Testis (tissue), 3 donors: ENCODE measurements around the gene ABCB6. TPM values are rescaled to one million over a fixed set of nuclear protein-coding genes. Genes with fewer than 3 reads are reported as not detected.

Experiments
- DNase-seq: peaks from one replicate; pipeline ENCODE4 v3.0.0-alpha.2; 2019
- H3K27ac ChIP-seq, 2 donors: fragments of 200-600 bp; sonication (generic); one replicate each; pipeline ENCODE4 v1.5.1; 2019
- H3K27me3 ChIP-seq: fragments of 200-600 bp; sonication (generic); one replicate; pipeline ENCODE4 v1.5.1; 2019
- H3K36me3 ChIP-seq: fragments of 200-600 bp; sonication (generic); one replicate; pipeline ENCODE4 v1.5.1; 2017; ENCODE audit warnings: low read depth; ENCODE audit errors: missing control alignments
- H3K4me1 ChIP-seq: fragments of 200-600 bp; sonication (generic); one replicate; pipeline ENCODE4 v1.5.1; 2019
- H3K4me3 ChIP-seq, 2 donors: fragments of 200-600 bp; sonication (generic); one replicate each; pipeline ENCODE4 v1.5.1; 2017 to 2019
- H3K9me3 ChIP-seq: fragments of 200-600 bp; sonication (generic); one replicate; pipeline ENCODE4 v1.5.1; 2017
- POLR2A ChIP-seq: fragments of 450-650 bp; IDR thresholded peaks from one replicate; pipeline ENCODE4 v1.6.1; 2017; ENCODE audit warnings: antibody characterized with exemption, mild to moderate bottlenecking, moderate library complexity
- WGBS, 2 donors: methylation state at CpG; one replicate each; pipeline ENCODE4 v1.1.5; 2018; 5-methylcytosine and 5-hydroxymethylcytosine counted together
- intact Hi-C: fragments of 100-400 bp; cut with DNase I; formaldehyde crosslinking; loops from one replicate; pipeline ENCODE4 v1.15.1; 2023; ENCODE audit warnings: low total_unique reads
- polyA plus RNA-seq: library from polyadenylated mRNA; stranded (reverse); fragments of 350-450 nt; fragmentation: Illumina TruSeq; extraction: RNeasy Lipid Tissue Mini Kit (QIAGEN cat#74804); gene quantifications from one replicate; pipeline ENCODE4 v1.2.3, GENCODE V29; 2014; ENCODE audit warnings: low read depth, low replicate concordance; ENCODE audit not compliant: insufficient read depth
- total RNA-seq, 2 donors: library from RNA; depleted of rRNA; stranded (reverse); fragments of >200 nt; gene quantifications; one replicate each; pipeline ENCODE4 v1.2.3, GENCODE V29; 2016
- TF ChIP-seq, protein P1 (sequence below), 3 experiments: fragments of 450-650 bp in 2 of 3; fragments of 200-600 bp in 1 of 3; sonication (generic) in 1 of 3; IDR thresholded peaks; one replicate each; pipeline ENCODE4 v1.5.1; 2016 to 2019; ENCODE audit warnings: antibody characterized with exemption in 3 of 3, mild to moderate bottlenecking in 2 of 3, moderate library complexity in 1 of 3

The ABCB6 gene
- total and polyA plus RNA-seq, 3 donors from 2014 or later = 43.8 to 94.8 (median 47.0) TPM

DNA sequence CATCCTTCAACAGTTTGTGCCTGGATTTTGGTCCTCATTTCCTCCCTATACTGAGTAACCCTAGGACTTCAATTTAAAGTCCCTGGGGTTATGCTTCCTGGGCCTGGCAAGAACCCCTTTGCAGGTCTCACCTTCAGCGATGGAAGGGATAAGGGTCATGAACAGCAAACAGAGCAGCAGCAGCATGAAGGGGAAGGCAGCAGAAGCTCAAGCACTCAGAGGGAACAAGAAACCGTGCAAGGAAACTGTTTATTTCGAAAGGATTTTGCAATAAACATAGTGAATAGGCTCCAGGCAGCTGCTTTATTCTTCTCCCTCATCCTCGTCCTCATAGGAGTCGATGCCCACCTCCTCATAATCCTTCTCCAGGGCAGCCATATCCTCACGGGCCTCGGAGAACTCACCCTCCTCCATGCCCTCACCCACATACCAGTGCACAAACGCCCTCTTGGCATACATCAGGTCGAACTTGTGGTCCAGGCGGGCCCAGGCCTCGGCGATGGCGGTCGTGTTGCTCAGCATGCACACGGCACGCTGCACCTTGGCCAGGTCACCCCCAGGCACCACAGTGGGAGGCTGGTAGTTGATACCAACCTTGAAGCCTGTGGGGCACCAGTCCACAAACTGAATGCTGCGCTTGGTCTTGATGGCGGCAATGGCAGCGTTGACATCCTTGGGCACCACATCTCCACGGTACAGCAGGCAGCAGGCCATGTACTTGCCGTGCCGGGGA, 31.5 kb upstream of the ABCB6 start:
- peak overlapping the region in 1 of 2 donors; percentile 58 for H3K27ac ChIP-seq
- TF ChIP-seq, protein P1, sequence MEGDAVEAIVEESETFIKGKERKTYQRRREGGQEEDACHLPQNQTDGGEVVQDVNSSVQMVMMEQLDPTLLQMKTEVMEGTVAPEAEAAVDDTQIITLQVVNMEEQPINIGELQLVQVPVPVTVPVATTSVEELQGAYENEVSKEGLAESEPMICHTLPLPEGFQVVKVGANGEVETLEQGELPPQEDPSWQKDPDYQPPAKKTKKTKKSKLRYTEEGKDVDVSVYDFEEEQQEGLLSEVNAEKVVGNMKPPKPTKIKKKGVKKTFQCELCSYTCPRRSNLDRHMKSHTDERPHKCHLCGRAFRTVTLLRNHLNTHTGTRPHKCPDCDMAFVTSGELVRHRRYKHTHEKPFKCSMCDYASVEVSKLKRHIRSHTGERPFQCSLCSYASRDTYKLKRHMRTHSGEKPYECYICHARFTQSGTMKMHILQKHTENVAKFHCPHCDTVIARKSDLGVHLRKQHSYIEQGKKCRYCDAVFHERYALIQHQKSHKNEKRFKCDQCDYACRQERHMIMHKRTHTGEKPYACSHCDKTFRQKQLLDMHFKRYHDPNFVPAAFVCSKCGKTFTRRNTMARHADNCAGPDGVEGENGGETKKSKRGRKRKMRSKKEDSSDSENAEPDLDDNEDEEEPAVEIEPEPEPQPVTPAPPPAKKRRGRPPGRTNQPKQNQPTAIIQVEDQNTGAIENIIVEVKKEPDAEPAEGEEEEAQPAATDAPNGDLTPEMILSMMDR (IDR thresholded peaks at IDR 0.05) = no peak

GRCh38 chr2:219249203-219249980, 30.6 kb upstream of the ABCB6 start:
- TF ChIP-seq POLR2A = no peak
- TF ChIP-seq, protein P1 (IDR thresholded peaks at IDR 0.05) = no peak
- DNase-seq = peak; percentile 60
- H3K4me1 ChIP-seq = peaks cover 20% of the 10 kb centered on the region
- H3K4me3 ChIP-seq = no peak overlapping the region
- H3K27me3 ChIP-seq = no peaks in the 10 kb centered on the region
- 50 to 57% methylated on average over 5 to 7 of the region's 7 CpGs for WGBS, 2 donors
- H3K36me3 ChIP-seq = no peaks in the 10 kb centered on the region
- peak overlapping the region in 1 of 2 donors; percentile 58 for H3K27ac ChIP-seq
- intact Hi-C loops = no loop called here
- H3K9me3 ChIP-seq = no peaks in the 10 kb centered on the region

More for the DNA sequence above, 31.5 kb upstream of the ABCB6 start:
- intact Hi-C loops = no loop called here
- no peaks in the 10 kb centered on the region for H3K27me3 ChIP-seq
- WGBS, 2 donors = 87 to 92% methylated on average over 15 to 22 of the region's 22 CpGs
- no peak for DNase-seq
- no peak overlapping the region for H3K4me3 ChIP-seq
- H3K36me3 ChIP-seq = no peaks in the 10 kb centered on the region
- H3K4me1 ChIP-seq = peaks cover 20% of the 10 kb centered on the region
- no peaks in the 10 kb centered on the region for H3K9me3 ChIP-seq

GRCh38 chr2:219248845-219249202, 30.1 kb upstream of the ABCB6 start:
- peaks cover 14% of the 10 kb centered on the region for H3K4me1 ChIP-seq
- intact Hi-C loops = no loop called here
- no peak for DNase-seq
- no peaks in the 10 kb centered on the region for H3K36me3 ChIP-seq
- H3K27me3 ChIP-seq = no peaks in the 10 kb centered on the region
- WGBS, 2 donors = 72 to 98% methylated on average over 2 of the region's 2 CpGs
- H3K4me3 ChIP-seq = no peak overlapping the region
- H3K27ac ChIP-seq = peak overlapping the region in 1 of 2 donors; percentile 58
- TF ChIP-seq POLR2A = no peak
- TF ChIP-seq, protein P1 (IDR thresholded peaks at IDR 0.05) = no peak
- no peaks in the 10 kb centered on the region for H3K9me3 ChIP-seq

- no peak for DNase-seq
- no peak for TF ChIP-seq POLR2A
- TF ChIP-seq, protein P1 (IDR thresholded peaks at IDR 0.05) = no peak
- no peak overlapping the region for H3K4me3 ChIP-seq
- H3K36me3 ChIP-seq = no peaks in the 10 kb centered on the region
- no peaks in the 10 kb centered on the region for H3K9me3 ChIP-seq
- H3K27me3 ChIP-seq = no peaks in the 10 kb centered on the region
- WGBS, 2 donors = 91% methylated on average over 14 to 17 of the region's 17 CpGs
- intact Hi-C loops = no loop called here
- no peak overlapping the region for H3K27ac ChIP-seq
- peaks cover 13% of the 10 kb centered on the region for H3K4me1 ChIP-seq
These were observed 29.2 kb upstream of the ABCB6 start for GRCh38 chr2:219247678-219248642.
